Measurements from ENCODE around the gene CARD10.

The CARD10 gene

GRCh38 chr22:37499027-37499707, 20.0 kb downstream of the CARD10 start:
- Histone ChIP-seq H3K9me3 (ENCODE audit: control insufficient read depth, insufficient read depth, low read length) (no peaks in the 10 kb centered on the region), H3K9ac (ENCODE audit: low read depth, low read length) (no peak overlapping the region), H3K36me3 (ENCODE audit: insufficient read depth, low read length) (no peaks in the 10 kb centered on the region; the same call in 1 of the 2 replicates), H3K4me1 (ENCODE audit: insufficient read depth, low read length) (peaks cover 20% of the 10 kb centered on the region)

GRCh38 chr22:37498289-37498909, 20.8 kb downstream of the CARD10 start:
- Histone ChIP-seq H3K9ac (ENCODE audit: low read depth, low read length) (no peak overlapping the region), H3K4me1 (ENCODE audit: insufficient read depth, low read length) (peaks cover 20% of the 10 kb centered on the region), H3K36me3 (ENCODE audit: insufficient read depth, low read length) (no peaks in the 10 kb centered on the region), H3K9me3 (ENCODE audit: control insufficient read depth, insufficient read depth, low read length) (no peaks in the 10 kb centered on the region)

- Histone ChIP-seq H3K9ac (ENCODE audit: low read depth, low read length) (no peak overlapping the region), H3K4me1 (ENCODE audit: insufficient read depth, low read length) (peaks cover 17% of the 10 kb centered on the region), H3K9me3 (ENCODE audit: control insufficient read depth, insufficient read depth, low read length) (no peaks in the 10 kb centered on the region), H3K36me3 (ENCODE audit: insufficient read depth, low read length) (no peaks in the 10 kb centered on the region)
Measured at GRCh38 chr22:37497062-37497599, 22.1 kb downstream of the CARD10 start.

GRCh38 chr22:37496651-37497050, 22.6 kb downstream of the CARD10 start:
- H3K9ac ChIP-seq (ENCODE audit: low read depth, low read length), result no peak overlapping the region
- H3K9me3 ChIP-seq (ENCODE audit: control insufficient read depth, insufficient read depth, low read length), result no peaks in the 10 kb centered on the region
- peaks cover 13% of the 10 kb centered on the region for H3K4me1 ChIP-seq (ENCODE audit: insufficient read depth, low read length)
- no peaks in the 10 kb centered on the region for H3K36me3 ChIP-seq (ENCODE audit: insufficient read depth, low read length)

GRCh38 chr22:37493979-37494378, 25.2 kb downstream of the CARD10 start:
- peaks cover 4% of the 10 kb centered on the region; the same call in 1 of the 2 replicates for H3K4me1 ChIP-seq (ENCODE audit: insufficient read depth, low read length)
- no peak overlapping the region for H3K9ac ChIP-seq (ENCODE audit: low read depth, low read length)
- no peaks in the 10 kb centered on the region for H3K9me3 ChIP-seq (ENCODE audit: control insufficient read depth, insufficient read depth, low read length)
- no peaks in the 10 kb centered on the region for H3K36me3 ChIP-seq (ENCODE audit: insufficient read depth, low read length)

GRCh38 chr22:37492428-37493344, 26.5 kb downstream of the CARD10 start:
- Histone ChIP-seq H3K9ac (ENCODE audit: low read depth, low read length) (no peak overlapping the region), H3K36me3 (ENCODE audit: insufficient read depth, low read length) (no peaks in the 10 kb centered on the region), H3K4me1 (ENCODE audit: insufficient read depth, low read length) (peaks cover 8% of the 10 kb centered on the region; the same call in 1 of the 2 replicates), H3K9me3 (ENCODE audit: control insufficient read depth, insufficient read depth, low read length) (no peaks in the 10 kb centered on the region)

GRCh38 chr22:37491559-37492427, 27.4 kb downstream of the CARD10 start:
- Histone ChIP-seq H3K9ac (ENCODE audit: low read depth, low read length) (no peak overlapping the region), H3K9me3 (ENCODE audit: control insufficient read depth, insufficient read depth, low read length) (no peaks in the 10 kb centered on the region), H3K4me1 (ENCODE audit: insufficient read depth, low read length) (peaks cover 10% of the 10 kb centered on the region; the same call in 1 of the 2 replicates), H3K36me3 (ENCODE audit: insufficient read depth, low read length) (no peaks in the 10 kb centered on the region)

- Histone ChIP-seq H3K9me3 (ENCODE audit: control insufficient read depth, insufficient read depth, low read length) (no peaks in the 10 kb centered on the region), H3K36me3 (ENCODE audit: insufficient read depth, low read length) (no peaks in the 10 kb centered on the region), H3K9ac (ENCODE audit: low read depth, low read length) (no peak overlapping the region), H3K4me1 (ENCODE audit: insufficient read depth, low read length) (peaks cover 10% of the 10 kb centered on the region; the same call in 1 of the 2 replicates)
Measured at GRCh38 chr22:37491106-37491505, 28.1 kb downstream of the CARD10 start.

GRCh38 chr22:37489983-37490382, 29.2 kb downstream of the CARD10 start:
- H3K9ac ChIP-seq (ENCODE audit: low read depth, low read length), result no peak overlapping the region
- no peaks in the 10 kb centered on the region for H3K9me3 ChIP-seq (ENCODE audit: control insufficient read depth, insufficient read depth, low read length)
- peaks cover 19% of the 10 kb centered on the region; the same call in 1 of the 2 replicates for H3K4me1 ChIP-seq (ENCODE audit: insufficient read depth, low read length)
- no peaks in the 10 kb centered on the region for H3K36me3 ChIP-seq (ENCODE audit: insufficient read depth, low read length)

GRCh38 chr22:37488337-37489135, 30.7 kb downstream of the CARD10 start:
- peaks cover 33% of the 10 kb centered on the region; the same call in 1 of the 2 replicates for H3K4me1 ChIP-seq (ENCODE audit: insufficient read depth, low read length)
- no peaks in the 10 kb centered on the region for H3K9me3 ChIP-seq (ENCODE audit: control insufficient read depth, insufficient read depth, low read length)
- no peak overlapping the region for H3K9ac ChIP-seq (ENCODE audit: low read depth, low read length)
- no peaks in the 10 kb centered on the region for H3K36me3 ChIP-seq (ENCODE audit: insufficient read depth, low read length)

GRCh38 chr22:37487571-37487970, 31.6 kb downstream of the CARD10 start:
- H3K4me1 ChIP-seq (ENCODE audit: insufficient read depth, low read length), result peaks cover 34% of the 10 kb centered on the region; the same call in 1 of the 2 replicates
- H3K9me3 ChIP-seq (ENCODE audit: control insufficient read depth, insufficient read depth, low read length), result no peaks in the 10 kb centered on the region
- no peak overlapping the region for H3K9ac ChIP-seq (ENCODE audit: low read depth, low read length)

GRCh38 chr22:37487129-37487528, 32.1 kb downstream of the CARD10 start:
- Histone ChIP-seq H3K4me1 (ENCODE audit: insufficient read depth, low read length) (peaks cover 34% of the 10 kb centered on the region; the same call in 1 of the 2 replicates), H3K9me3 (ENCODE audit: control insufficient read depth, insufficient read depth, low read length) (no peaks in the 10 kb centered on the region), H3K9ac (ENCODE audit: low read depth, low read length) (no peak overlapping the region)

More at GRCh38 chr22:37487571-37487970, 31.6 kb downstream of the CARD10 start:
- no peaks in the 10 kb centered on the region for H3K36me3 ChIP-seq (ENCODE audit: insufficient read depth, low read length)

More at GRCh38 chr22:37487129-37487528, 32.1 kb downstream of the CARD10 start:
- H3K36me3 ChIP-seq (ENCODE audit: insufficient read depth, low read length), result no peaks in the 10 kb centered on the region
